Panc1 (cell line): ENCODE results near the gene SRCAP.

ENCODE experiments used
- CTCF ChIP-seq: fragments of 450-650 bp; IDR thresholded peaks from 2 replicates; pipeline ENCODE4 v1.5.1; 2017; ENCODE audit warnings: mild to moderate bottlenecking
- POLR2AphosphoS5 ChIP-seq: IDR thresholded peaks from 2 replicates; pipeline ENCODE4 v1.6.1; 2012; ENCODE audit warnings: mild to moderate bottlenecking, low read depth, low read length, moderate library complexity
- TCF7L2 ChIP-seq: IDR thresholded peaks from 2 replicates; pipeline ENCODE4 v1.6.1; 2011; ENCODE audit warnings: mild to moderate bottlenecking, low read depth, low read length, inconsistent platforms

GRCh38 chr16:30755955-30756780 lies 57.2 kb downstream of the SRCAP start:
- TF ChIP-seq POLR2AphosphoS5 = no peak; the same call in 1 of the 2 replicates
- TF ChIP-seq TCF7L2 = no peak
- no peak for TF ChIP-seq CTCF
